GM12874 (cell line): ENCODE data around the gene ZNF384.

Experiments
- CTCF ChIP-seq: IDR thresholded peaks from 2 replicates; pipeline ENCODE4 v1.5.1; 2011; ENCODE audit warnings: low read depth, mild to moderate bottlenecking, control low read depth, low read length, moderate library complexity; ENCODE audit not compliant: insufficient read depth

ZNF384 gene

GRCh38 chr12:6685814-6686213 lies 3.4 kb downstream of the ZNF384 start:
- no peak for TF ChIP-seq CTCF

DNA sequence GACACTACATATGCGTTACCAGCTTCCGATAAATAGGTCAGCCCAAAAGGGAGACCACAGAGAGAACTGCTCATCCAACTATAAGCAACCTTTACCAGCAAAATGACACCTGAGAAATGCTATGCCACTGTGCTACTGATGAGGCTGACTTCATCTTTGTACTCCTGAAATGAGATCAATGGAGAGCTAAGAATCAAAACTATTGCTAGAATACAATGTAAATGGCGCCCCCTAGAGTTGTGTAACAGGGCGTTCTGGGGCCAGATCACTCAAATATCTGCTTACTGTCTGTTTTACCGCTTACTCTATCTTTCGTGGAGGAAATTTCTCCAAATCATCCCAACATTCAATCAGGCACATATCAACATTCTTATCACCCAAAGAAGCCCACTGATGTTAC lies 4.6 kb downstream of the ZNF384 start:
- peak; percentile 53; the same call in 1 of the 2 replicates for TF ChIP-seq CTCF

DNA sequence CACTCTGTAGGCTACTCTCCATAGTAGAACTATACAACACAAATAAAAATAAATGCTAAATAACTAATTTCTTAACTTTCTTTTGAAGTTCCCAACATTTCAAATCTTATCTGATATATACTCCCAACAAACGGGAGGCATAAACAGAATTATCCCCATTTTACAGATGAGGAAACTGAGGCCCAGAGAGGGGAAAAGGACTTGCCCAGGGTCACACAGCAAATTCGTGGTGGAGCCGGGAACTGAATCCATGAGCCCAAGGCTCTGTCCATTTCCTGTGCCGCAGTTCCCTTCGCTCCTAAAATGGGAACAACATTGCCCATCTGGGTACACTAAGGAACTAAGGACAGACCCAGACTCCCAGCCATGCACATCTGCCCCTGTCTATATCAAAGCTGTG lies 12.2 kb downstream of the ZNF384 start:
- TF ChIP-seq CTCF = no peak

- no peak for TF ChIP-seq CTCF
Measured at GRCh38 chr12:6672143-6672542, 17.0 kb downstream of the ZNF384 start.

GRCh38 chr12:6667559-6668210 lies 21.5 kb downstream of the ZNF384 start:
- 0 out of 2 replicates have a peak, but pooled peaks have one; percentile 4 for TF ChIP-seq CTCF

- no peak for TF ChIP-seq CTCF
Measured at GRCh38 chr12:6666211-6666610, 23.0 kb downstream of the ZNF384 start.

- no peak for TF ChIP-seq CTCF
Measured at GRCh38 chr12:6664902-6665301, 24.3 kb downstream of the ZNF384 start.
